ENCODE data around the gene MATN1.
"Not testable (repeated sequence)": the region's sequence is repeated elsewhere in the genome, so short reads cannot be mapped to it uniquely, and the experiment has no call there.

Gene MATN1

DNA sequence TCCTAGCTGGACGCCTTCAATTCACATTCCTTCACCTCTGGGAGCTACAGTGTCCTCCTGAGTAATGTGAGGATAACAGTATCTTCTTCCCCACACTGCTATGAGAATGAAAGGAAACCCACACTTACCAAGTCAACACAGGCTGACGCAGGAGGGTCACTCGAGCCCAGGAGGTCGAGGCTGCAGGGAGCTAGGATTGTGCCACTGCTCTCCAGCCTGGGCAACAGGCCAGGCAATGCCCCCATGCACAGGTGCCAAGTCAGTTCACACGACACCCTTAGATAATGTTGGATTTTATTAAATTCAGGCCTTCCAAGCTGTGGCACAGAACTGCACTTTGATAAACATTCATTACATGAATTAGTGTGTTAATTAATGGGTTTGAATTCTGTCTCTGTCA, 31.9 kb downstream of the MATN1 start:
- Mint-ChIP-seq H3K27ac (no peak overlapping the region), H3K27me3 (peaks cover 31% of the 10 kb centered on the region), H3K9me3 (no peaks in the 10 kb centered on the region), H3K4me3 (no peak overlapping the region), H3K36me3 (peaks cover 2% of the 10 kb centered on the region), H3K4me1 (peaks cover 4% of the 10 kb centered on the region)
- ATAC-seq (ENCODE audit: low read depth) (no peak), DNase-seq (ENCODE audit: low spot score in 2 of 2) (no peak)

DNA sequence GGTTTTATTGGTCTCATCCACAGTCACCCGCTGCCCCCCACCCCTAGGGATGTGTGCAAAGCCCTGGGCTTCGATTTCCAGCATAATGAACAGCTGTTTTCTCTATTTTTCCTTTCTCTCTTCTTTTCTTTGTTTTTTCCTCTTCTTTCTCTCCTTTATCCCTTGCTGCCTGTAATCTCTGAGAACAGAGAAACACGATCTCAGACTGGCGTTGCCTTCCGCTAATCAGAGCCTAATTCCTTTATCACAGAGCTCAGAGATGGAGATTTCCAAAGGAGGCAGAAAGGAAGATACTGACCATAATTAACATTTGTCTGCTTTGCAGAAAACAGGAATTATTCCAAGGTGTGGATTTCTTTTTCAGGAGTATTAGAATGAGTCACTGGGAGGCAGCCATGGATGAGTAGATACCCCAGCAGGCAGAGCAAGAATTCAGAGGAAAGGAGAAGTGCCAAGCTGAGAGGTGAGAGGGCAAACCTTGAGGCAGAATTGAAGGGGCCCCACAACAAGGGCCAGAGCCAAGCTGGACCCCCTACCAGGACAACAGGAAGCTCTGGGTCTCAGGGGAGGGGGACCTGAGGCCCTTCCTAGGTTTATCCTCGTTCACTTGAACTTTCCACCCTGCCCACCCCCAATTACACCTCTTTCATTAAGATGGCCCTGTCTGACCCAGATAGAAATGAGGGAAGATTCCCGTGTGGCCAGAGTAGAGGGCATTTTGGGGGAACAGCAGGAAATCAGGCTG, 33.3 kb downstream of the MATN1 start:
- H3K4me3 Mint-ChIP-seq, result no peak overlapping the region
- H3K27me3 Mint-ChIP-seq, result peaks cover 24% of the 10 kb centered on the region
- DNase-seq (ENCODE audit: low spot score in 2 of 2), result no peak
- no peaks in the 10 kb centered on the region for H3K9me3 Mint-ChIP-seq
- H3K36me3 Mint-ChIP-seq, result peaks cover 2% of the 10 kb centered on the region
- no peak overlapping the region for H3K27ac Mint-ChIP-seq
- H3K4me1 Mint-ChIP-seq, result peaks cover 4% of the 10 kb centered on the region
- no peak for ATAC-seq (ENCODE audit: low read depth)

DNA sequence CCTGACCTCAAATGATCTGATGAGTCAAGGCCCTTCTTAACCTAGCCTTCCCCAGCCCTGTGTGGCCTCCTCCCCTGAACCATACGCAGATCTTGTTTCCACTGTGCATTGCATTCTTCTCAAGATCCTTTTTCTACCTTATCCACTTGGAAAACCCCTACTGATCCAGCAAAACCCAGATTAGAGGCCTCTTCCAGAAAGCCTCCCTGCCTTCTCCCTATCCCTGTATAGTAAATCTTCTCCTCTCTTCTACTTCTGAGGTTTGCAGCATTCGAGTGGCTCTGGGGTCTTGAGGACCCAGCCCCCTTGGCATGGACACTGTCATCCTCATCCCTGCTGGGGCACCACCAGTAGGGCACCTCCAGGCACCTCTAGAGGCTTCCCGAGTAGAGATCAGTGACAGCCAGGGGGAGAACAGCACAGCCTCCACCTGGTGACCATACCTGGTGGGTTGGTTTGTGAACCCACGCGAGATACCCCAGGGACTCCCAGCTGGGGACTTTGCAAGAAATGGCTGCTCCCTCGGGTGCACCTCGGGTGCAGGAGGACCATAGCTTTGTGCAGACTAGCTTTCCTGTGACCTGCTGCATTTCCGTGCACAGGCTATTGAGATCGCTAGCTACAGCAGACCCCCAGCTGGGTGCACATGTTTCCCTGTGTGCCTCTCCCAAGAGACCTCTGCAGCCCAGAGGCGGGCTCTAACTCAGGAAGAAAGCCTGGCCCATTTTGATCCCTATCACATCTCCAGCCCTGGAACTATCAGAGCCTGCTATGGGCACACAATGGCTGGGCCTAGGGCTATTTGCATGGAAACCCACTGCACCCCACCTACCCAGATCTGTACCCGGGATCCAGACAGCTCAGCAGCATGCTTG, 34.2 kb downstream of the MATN1 start:
- no peak for DNase-seq (ENCODE audit: low spot score in 2 of 2)
- Mint-ChIP-seq H3K9me3 (no peaks in the 10 kb centered on the region), H3K4me3 (no peak overlapping the region), H3K4me1 (peaks cover 4% of the 10 kb centered on the region), H3K27ac (no peak overlapping the region), H3K36me3 (peaks cover 2% of the 10 kb centered on the region), H3K27me3 (peaks cover 26% of the 10 kb centered on the region)
- no peak for ATAC-seq (ENCODE audit: low read depth)

DNA sequence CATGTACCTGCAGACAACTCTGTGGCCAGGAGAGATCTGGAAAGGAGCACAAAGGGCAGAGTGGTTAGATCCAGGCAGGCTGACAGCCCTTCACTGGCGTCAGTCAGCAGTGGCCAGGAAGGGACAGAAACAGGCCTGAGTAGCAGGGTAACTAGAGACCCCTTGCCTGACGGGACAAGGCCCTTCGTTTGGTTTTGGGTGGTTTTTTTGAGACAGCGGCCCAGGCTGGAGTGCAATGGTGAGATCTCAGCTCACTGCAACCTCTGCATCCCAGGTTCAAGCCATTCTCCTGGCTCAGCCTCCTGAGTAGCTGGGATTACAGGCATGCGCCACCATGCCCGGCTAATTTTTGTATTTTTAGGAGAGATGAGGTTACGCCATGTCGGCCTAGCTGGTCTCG, 34.9 kb downstream of the MATN1 start:
- H3K27me3 Mint-ChIP-seq, result peaks cover 31% of the 10 kb centered on the region
- ATAC-seq (ENCODE audit: low read depth); H3K9me3 Mint-ChIP-seq; H3K4me1 Mint-ChIP-seq; H3K36me3 Mint-ChIP-seq; H3K4me3 Mint-ChIP-seq; H3K27ac Mint-ChIP-seq; DNase-seq (ENCODE audit: low spot score in 2 of 2): not testable (repeated sequence)

DNA sequence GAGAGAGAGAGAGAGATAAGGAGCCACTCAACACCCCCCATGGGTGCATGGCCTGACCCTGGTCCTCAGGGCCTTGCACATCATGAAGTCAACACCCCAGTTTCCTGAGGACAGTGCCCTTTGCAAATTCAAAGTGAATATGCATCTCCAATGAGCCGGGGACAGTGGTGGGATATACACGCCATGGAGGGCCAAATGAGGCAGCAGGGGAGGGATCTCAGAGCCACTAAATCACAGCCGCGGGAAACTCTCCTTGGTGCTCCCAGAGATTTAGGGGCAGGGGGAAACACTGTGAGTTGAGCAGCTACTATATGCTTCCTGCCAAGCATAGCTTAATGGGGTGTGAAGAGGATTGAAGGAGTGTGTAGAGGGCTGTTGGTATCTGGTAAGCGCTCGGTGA, 35.5 kb downstream of the MATN1 start:
- no peak overlapping the region for H3K4me3 Mint-ChIP-seq
- no peaks in the 10 kb centered on the region for H3K9me3 Mint-ChIP-seq

DNA sequence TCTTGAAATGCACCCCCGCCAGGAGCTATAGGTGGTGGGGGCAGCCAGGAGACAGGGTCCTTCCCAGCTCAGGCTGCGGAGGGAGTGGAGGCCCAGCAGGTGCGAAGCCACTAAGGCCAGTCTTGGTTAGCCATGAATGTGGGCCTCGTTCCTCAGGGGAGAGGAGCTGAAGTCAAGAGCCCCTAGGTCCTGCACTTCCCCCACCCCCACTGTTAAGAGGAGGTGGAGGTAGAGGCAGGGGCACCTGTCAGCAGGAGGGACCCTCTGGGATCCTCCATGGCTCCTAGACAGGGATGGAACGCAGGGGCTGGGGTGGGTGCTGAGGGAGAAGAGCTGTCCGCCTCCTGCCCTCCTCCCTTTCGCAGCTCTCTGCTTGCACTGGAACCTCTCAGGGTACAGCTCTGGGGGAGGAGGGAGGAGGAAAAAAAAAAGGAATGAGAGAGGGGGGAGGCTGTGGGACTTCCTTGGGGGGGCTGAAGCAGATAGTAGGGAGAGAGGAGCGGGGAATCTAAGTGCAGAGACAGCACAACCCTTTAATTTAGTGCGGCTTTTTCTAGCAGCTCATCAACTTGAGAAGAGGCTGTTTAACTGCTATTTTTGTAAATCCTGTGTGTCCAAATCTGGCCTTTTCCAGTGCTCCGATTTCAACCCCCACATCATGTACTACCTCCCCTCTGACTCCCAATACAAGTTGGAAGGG, 37.0 kb downstream of the MATN1 start:
- no peaks in the 10 kb centered on the region for H3K36me3 Mint-ChIP-seq
- H3K4me1 Mint-ChIP-seq, result no peaks in the 10 kb centered on the region
- no peak for ATAC-seq (ENCODE audit: low read depth)
- H3K27ac Mint-ChIP-seq, result no peak overlapping the region
- no peak overlapping the region for H3K4me3 Mint-ChIP-seq
- DNase-seq (ENCODE audit: low spot score in 2 of 2), result no peak
- peaks cover 25% of the 10 kb centered on the region for H3K27me3 Mint-ChIP-seq
- no peaks in the 10 kb centered on the region for H3K9me3 Mint-ChIP-seq

More for the DNA sequence above, 35.5 kb downstream of the MATN1 start:
- DNase-seq (ENCODE audit: low spot score in 2 of 2), result no peak
- Mint-ChIP-seq H3K36me3 (peaks cover 2% of the 10 kb centered on the region), H3K27ac (no peak overlapping the region), H3K27me3 (peaks cover 33% of the 10 kb centered on the region), H3K4me1 (peaks cover 4% of the 10 kb centered on the region)
- no peak for ATAC-seq (ENCODE audit: low read depth)

DNA sequence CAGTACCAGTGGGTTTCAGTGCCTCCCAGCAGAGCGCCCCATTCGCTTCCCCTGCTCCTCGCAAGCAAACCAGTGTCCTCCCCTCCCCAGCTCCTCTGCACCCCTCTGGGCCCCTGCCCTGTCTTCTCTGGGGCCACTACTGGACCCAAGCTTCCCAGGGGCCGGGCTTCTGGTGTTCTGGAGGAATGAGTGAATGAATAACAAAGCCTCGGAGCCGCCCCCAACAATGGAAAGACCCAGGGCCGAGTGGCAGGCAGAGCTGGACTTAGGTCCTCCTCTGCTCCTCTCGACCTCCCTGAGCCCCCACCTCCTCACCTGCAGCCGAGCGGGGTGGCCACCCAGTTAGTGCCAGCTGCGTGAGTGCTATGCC, 37.6 kb downstream of the MATN1 start:
- H3K36me3 Mint-ChIP-seq, result no peaks in the 10 kb centered on the region
- no peak overlapping the region for H3K4me3 Mint-ChIP-seq
- H3K9me3 Mint-ChIP-seq, result no peaks in the 10 kb centered on the region
- H3K27ac Mint-ChIP-seq, result no peak overlapping the region
- DNase-seq (ENCODE audit: low spot score in 2 of 2) (no peak), ATAC-seq (ENCODE audit: low read depth) (no peak)
- H3K4me1 Mint-ChIP-seq, result no peaks in the 10 kb centered on the region
- H3K27me3 Mint-ChIP-seq, result peaks cover 25% of the 10 kb centered on the region

DNA sequence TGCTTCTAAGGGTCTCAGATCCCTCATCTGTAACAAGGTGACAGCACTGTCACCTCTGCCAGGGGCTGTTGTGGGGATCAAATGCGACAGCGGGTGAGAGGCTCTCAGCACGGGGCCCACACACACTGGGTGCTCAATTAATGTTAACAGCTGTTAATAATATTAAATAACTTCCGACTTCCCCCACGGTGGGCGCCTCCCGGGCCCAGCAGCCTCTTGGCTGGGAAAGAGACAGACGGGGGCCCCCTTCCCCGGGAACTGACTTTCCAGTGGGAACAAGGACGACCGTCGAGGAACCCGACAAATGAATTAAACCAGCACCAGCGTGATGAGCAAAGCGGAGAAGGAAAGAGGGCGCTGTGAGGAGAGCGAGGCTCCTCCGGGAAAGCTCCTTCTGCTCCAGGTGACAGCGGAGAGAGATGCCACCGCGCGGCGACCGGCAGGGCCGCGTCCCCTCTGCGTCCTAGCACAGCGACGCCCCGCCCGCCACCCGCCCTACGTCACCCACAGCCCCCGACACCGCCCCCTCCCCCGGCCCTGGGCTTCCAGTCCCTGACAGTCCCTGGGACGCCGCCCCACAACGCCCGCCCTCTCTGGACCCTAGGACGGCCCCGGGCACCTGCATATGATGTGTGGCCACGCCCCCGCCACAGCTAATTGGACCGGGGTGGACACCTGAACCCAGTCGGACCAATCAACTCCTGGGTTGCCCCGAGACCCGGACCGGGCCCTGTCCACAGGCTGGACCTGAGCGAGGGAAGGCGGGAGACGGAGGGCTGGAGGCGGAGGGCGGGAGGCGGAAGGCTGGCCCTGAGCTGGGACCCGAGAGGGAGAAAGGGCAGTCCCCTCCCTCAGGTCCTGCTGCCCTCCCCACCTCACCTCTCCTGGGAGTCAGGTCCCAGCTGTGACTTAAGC, 38.2 kb downstream of the MATN1 start:
- H3K4me1 Mint-ChIP-seq, result no peaks in the 10 kb centered on the region
- peaks cover 25% of the 10 kb centered on the region for H3K27me3 Mint-ChIP-seq
- ATAC-seq (ENCODE audit: low read depth) (peak; percentile 42), DNase-seq (ENCODE audit: low spot score in 2 of 2) (no peak)
- H3K36me3 Mint-ChIP-seq, result no peaks in the 10 kb centered on the region
- no peaks in the 10 kb centered on the region for H3K9me3 Mint-ChIP-seq
- H3K27ac Mint-ChIP-seq, result no peak overlapping the region
- H3K4me3 Mint-ChIP-seq, result no peak overlapping the region

DNA sequence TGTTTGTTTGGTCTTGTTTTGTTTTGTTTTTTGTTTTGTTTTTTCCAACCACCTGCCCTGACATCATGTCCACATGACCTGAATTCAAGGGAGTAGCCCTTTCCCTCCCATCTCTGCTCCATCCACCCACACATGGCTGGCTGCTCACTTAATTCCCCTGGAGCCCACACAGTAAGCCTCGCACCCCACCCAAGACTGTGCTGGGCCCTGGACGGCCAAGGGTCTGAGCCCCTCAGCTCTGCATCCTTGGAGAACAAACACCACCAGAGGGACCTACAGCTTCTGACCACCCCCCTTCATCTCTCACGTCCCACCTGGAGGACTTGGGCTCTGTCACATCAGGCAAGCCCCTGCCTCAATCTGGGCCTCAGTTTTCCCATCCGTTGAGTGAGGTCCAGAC, 39.1 kb downstream of the MATN1 start:
- Mint-ChIP-seq H3K27me3 (peaks cover 22% of the 10 kb centered on the region), H3K4me3 (no peak overlapping the region), H3K36me3 (no peaks in the 10 kb centered on the region), H3K9me3 (no peaks in the 10 kb centered on the region), H3K4me1 (no peaks in the 10 kb centered on the region), H3K27ac (no peak overlapping the region)
- DNase-seq (ENCODE audit: low spot score in 2 of 2) (no peak), ATAC-seq (ENCODE audit: low read depth) (no peak)

DNA sequence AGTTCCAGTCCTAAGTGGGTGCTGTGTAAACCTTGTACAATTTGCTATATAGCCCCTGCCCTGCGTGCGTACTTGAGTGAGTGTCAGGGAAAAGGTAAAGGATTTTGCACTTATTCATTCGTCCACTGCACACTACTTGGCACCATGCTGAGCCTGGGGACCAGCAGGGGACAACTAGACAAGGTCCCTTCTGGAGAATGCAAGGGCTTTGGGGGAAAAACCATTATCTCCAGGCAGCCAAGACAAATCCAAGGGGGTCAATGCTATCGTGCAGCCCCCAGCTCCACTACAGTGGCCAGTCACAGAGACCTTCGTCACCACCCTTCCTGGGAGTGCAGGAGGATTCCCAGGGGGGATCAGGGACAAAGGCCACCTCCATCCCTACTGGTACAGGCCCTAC, 39.7 kb downstream of the MATN1 start:
- H3K9me3 Mint-ChIP-seq, result no peaks in the 10 kb centered on the region
- peaks cover 2% of the 10 kb centered on the region for H3K36me3 Mint-ChIP-seq
- H3K4me1 Mint-ChIP-seq, result no peaks in the 10 kb centered on the region
- no peak overlapping the region for H3K27ac Mint-ChIP-seq
- peaks cover 20% of the 10 kb centered on the region for H3K27me3 Mint-ChIP-seq
- DNase-seq (ENCODE audit: low spot score in 2 of 2) (no peak), ATAC-seq (ENCODE audit: low read depth) (no peak)
- no peak overlapping the region for H3K4me3 Mint-ChIP-seq

DNA sequence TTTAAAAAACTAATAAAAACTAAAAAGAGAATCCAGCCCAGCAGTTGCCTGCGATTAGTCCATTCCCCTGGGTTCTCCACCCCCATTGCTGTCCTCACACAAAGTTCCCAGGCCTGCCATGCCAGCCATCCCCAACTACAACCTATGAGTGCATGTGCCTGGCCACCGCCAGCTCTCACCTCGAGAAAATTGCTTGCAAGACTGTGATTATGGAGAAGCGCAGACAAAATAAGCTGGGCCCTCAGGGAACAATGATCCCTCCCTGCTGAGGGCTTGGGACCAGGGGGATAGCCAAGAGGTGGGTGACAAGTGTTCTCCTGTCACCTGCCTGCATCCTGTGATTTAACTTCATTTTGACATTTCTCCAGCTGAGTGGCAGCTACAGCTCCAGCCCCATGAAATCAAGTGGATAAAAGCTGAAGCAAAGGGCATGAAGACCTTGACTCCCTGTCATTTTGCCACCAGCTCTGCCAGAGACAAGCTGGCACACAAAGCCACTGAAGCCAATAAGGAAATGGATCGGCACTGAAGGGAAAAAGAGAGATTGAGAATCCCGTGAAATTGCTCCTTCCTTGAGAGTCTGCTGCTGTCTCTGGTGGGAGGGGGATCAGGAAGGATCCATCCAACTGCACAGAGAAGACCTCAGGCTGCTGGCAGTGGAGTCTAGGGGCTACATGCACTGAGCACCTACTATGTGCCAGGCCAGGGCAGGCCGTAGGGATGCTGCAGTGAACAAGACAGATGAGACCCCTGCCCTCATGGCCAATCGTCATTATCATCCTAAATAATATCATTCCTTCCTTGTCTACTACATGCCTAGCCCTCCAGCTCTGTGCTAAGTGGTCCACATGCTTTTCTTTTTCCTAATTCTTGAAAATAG, 40.7 kb downstream of the MATN1 start:
- ATAC-seq (ENCODE audit: low read depth) (no peak), DNase-seq (ENCODE audit: low spot score in 2 of 2) (no peak)
- Mint-ChIP-seq H3K9me3 (no peaks in the 10 kb centered on the region), H3K4me3 (no peak overlapping the region), H3K27me3 (peaks cover 21% of the 10 kb centered on the region), H3K36me3 (peaks cover 4% of the 10 kb centered on the region), H3K4me1 (no peaks in the 10 kb centered on the region), H3K27ac (no peak overlapping the region)

DNA sequence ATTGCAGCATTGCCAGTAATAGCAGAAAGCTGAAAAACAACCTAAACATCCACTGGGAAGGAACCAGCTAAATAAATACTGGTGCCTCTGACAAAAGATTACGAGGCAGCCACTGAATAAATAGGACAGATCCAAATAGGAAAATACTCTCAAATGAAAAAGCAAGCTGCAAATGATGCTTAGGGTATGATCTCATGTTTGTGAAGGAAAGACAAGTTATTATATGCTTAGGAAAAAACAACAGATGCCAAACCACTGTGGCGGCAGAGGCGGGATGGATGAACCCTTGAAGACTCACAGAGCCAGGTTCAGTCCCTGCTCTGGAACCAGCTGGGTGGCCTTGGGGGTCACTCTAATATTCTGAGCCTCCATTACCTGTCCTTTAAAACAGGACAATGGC, 41.6 kb downstream of the MATN1 start:
- Mint-ChIP-seq H3K4me3 (no peak overlapping the region), H3K27me3 (peaks cover 20% of the 10 kb centered on the region), H3K27ac (no peak overlapping the region), H3K9me3 (peaks cover 1% of the 10 kb centered on the region), H3K36me3 (peaks cover 4% of the 10 kb centered on the region), H3K4me1 (no peaks in the 10 kb centered on the region)
- ATAC-seq (ENCODE audit: low read depth) (no peak), DNase-seq (ENCODE audit: low spot score in 2 of 2) (no peak)

DNA sequence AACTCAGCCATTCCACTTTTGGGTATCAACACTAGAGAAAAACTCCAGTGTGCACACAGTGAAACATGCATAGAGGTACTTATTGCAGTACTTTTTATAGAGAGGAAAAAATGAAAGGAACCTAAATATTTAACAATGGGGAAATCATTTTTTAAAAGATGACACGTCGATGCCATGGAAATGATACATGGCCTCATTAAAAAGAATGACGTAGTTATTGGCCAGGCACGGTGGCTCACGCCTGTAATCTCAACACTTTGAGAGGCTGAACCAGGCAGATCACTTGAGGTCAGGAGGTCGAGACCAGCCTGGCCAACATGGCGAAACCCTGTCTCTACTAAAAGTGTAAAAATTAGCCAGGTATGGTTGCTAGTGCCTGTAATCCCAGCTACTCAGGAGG, 42.5 kb downstream of the MATN1 start:
- no peak for ATAC-seq (ENCODE audit: low read depth)
- Mint-ChIP-seq H3K27me3 (peaks cover 20% of the 10 kb centered on the region), H3K36me3 (peaks cover 4% of the 10 kb centered on the region), H3K9me3 (peaks cover 1% of the 10 kb centered on the region), H3K4me3 (no peak overlapping the region), H3K27ac (no peak overlapping the region), H3K4me1 (no peaks in the 10 kb centered on the region)
- DNase-seq (ENCODE audit: low spot score in 2 of 2), result no peak
